Neuronal stem cell (in vitro differentiated cells): ENCODE measurements around the gene FRAS1.

Source experiments
- DNase-seq: peaks from one replicate; pipeline ENCODE4 v3.0.0-alpha.2; 2013; ENCODE audit warnings: low spot score
- H2AFZ ChIP-seq: one replicate; pipeline ENCODE4 v1.6.1; 2013; ENCODE audit warnings: mild to moderate bottlenecking, low read length, inconsistent platforms
- H2AK5ac ChIP-seq: 2 replicates; pipeline ENCODE4 v1.6.1; 2013; ENCODE audit warnings: low read depth, mild to moderate bottlenecking, inconsistent platforms, low read length, moderate library complexity, mixed read lengths
- H2BK120ac ChIP-seq: 2 replicates; pipeline ENCODE4 v1.6.1; 2013; ENCODE audit warnings: low read depth, mild to moderate bottlenecking, inconsistent platforms, low read length, moderate library complexity, mixed read lengths
- H2BK12ac ChIP-seq: one replicate; pipeline ENCODE4 v1.6.1; 2013; ENCODE audit warnings: low read length, inconsistent platforms
- H2BK15ac ChIP-seq: 2 replicates; pipeline ENCODE4 v1.6.1; 2013; ENCODE audit warnings: mild to moderate bottlenecking, low read length, inconsistent platforms, mixed read lengths
- H2BK5ac ChIP-seq: one replicate; pipeline ENCODE4 v1.6.1; 2013; ENCODE audit warnings: inconsistent platforms, mild to moderate bottlenecking, low read length, moderate library complexity
- H3K14ac ChIP-seq: one replicate; pipeline ENCODE4 v1.6.1; 2013; ENCODE audit warnings: low read length, inconsistent platforms
- H3K18ac ChIP-seq: 2 replicates; pipeline ENCODE4 v1.6.1; 2013; ENCODE audit warnings: low read length, inconsistent platforms
- H3K23ac ChIP-seq: 2 replicates; pipeline ENCODE4 v1.6.1; 2013; ENCODE audit warnings: low read depth, mild to moderate bottlenecking, mixed read lengths, low read length, inconsistent platforms; ENCODE audit not compliant: poor library complexity
- H3K27ac ChIP-seq: replicated peaks from 3 replicates; pipeline ENCODE4 v1.5.1; 2013; ENCODE audit warnings: low read length, inconsistent platforms
- H3K27me3 ChIP-seq, 3 experiments: 2 replicates each; pipeline ENCODE4 v1.6.1; 2013; ENCODE audit warnings: low read length in 3 of 3, mild to moderate bottlenecking in 2 of 3, inconsistent platforms in 1 of 3, low read depth in 1 of 3, mixed read lengths in 1 of 3, moderate library complexity in 1 of 3; ENCODE audit not compliant: control insufficient read depth in 3 of 3, insufficient read depth in 3 of 3
- H3K36me3 ChIP-seq, 2 donors: replicated peaks in 1 of 2; 2 replicates each; pipeline ENCODE4 v1.6.1; 2013; ENCODE audit warnings: low read length in 2 of 2; ENCODE audit not compliant: control insufficient read depth in 2 of 2, insufficient read depth in 2 of 2
- H3K4ac ChIP-seq: 2 replicates; pipeline ENCODE4 v1.6.1; 2013; ENCODE audit warnings: inconsistent platforms, mild to moderate bottlenecking, low read length, moderate library complexity
- H3K4me1 ChIP-seq, 2 donors: 1 replicate in 1 of 2; 2 replicates in 1 of 2; pipeline ENCODE4 v1.6.1; 2013; ENCODE audit warnings: low read length in 2 of 2, low read depth in 1 of 2; ENCODE audit not compliant: control insufficient read depth in 2 of 2, insufficient read depth in 1 of 2
- H3K4me2 ChIP-seq: one replicate; pipeline ENCODE4 v1.6.1; 2013; ENCODE audit warnings: mild to moderate bottlenecking, low read length, inconsistent platforms; ENCODE audit not compliant: insufficient read depth, poor library complexity, severe bottlenecking
- H3K4me3 ChIP-seq, 2 donors: 2 replicates each; pipeline ENCODE4 v1.5.1; 2013; ENCODE audit warnings: low read length in 2 of 2, mild to moderate bottlenecking in 2 of 2, inconsistent platforms in 1 of 2, moderate library complexity in 1 of 2
- H3K79me1 ChIP-seq: one replicate; pipeline ENCODE4 v1.6.1; 2013; ENCODE audit warnings: low read depth, mild to moderate bottlenecking, inconsistent platforms, low read length, moderate library complexity
- H3K9ac ChIP-seq: one replicate; pipeline ENCODE4 v1.6.1; 2013; ENCODE audit warnings: mild to moderate bottlenecking, low read depth, low read length, inconsistent platforms; ENCODE audit not compliant: poor library complexity
- H3K9me3 ChIP-seq, 2 donors: replicated peaks in 1 of 2; 2 replicates each; pipeline versions ENCODE3 to v1.6.1; 2013; ENCODE audit warnings: low read length in 2 of 2, mild to moderate bottlenecking in 2 of 2, inconsistent platforms in 1 of 2, low read depth in 1 of 2, mixed read lengths in 1 of 2, moderate library complexity in 1 of 2; ENCODE audit not compliant: control insufficient read depth in 2 of 2, insufficient read depth in 1 of 2
- H4K8ac ChIP-seq: one replicate; pipeline ENCODE4 v1.6.1; 2013; ENCODE audit warnings: low read depth, mild to moderate bottlenecking, inconsistent platforms, low read length, moderate library complexity
- H4K91ac ChIP-seq: one replicate; pipeline ENCODE4 v1.6.1; 2013; ENCODE audit warnings: low read length, low read depth, mild to moderate bottlenecking, inconsistent platforms; ENCODE audit not compliant: poor library complexity
- WGBS, 2 donors: extraction: QIAGEN DNeasy Blood & Tissue Kit; methylation state at CpG; one replicate each; pipeline ENCODE4 v1.1.7; 2013; ENCODE audit warnings: missing lambda C conversion rate in 2 of 2, mixed read lengths in 1 of 2; ENCODE audit not compliant: insufficient read length in 2 of 2, insufficient replicate concordance in 1 of 2; ENCODE audit errors: extremely low coverage in 2 of 2; 5-methylcytosine and 5-hydroxymethylcytosine counted together

The FRAS1 gene

DNA sequence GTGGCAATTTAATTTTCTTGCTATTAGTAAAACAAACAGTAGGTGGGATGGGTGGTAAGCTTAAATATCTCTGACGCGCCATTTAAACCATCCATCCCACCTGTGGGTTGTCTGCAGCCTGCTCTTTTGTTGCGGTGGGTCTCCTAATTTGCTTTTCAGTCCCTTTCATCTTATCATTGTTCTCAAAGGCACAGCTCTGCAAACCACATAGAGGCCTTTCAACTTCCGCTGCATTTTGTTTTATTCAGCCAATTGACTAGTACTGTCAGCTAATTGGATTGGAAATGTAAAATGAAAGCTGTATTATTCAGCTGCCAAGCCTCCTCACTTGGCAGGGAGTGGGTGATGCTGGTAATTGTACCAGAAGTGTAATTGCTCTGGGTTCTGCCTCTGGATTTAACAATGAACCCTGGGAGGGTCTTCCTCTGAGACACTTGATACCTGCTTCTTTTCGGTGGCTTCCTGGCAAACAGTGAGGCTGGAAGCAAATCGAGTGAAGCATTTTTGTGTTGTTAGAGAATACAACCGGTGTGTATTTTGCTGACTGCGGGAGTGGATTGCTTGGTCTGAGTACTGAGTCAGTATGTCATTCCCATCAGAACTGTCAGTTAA, 165.6 kb downstream of the FRAS1 start:
- Histone ChIP-seq H3K9ac (no peak overlapping the region), H3K4ac (no peak overlapping the region), H2BK5ac (no peak overlapping the region), H2BK15ac (no peak overlapping the region), H2AFZ (peak overlapping the region; percentile 48), H3K23ac (no peak overlapping the region), H2BK12ac (no peak overlapping the region), H3K9me3 (no peaks in the 10 kb centered on the region), H3K36me3 (no peaks in the 10 kb centered on the region), H3K18ac (no peak overlapping the region), H3K4me3 (no peak overlapping the region), H3K27me3 (peaks cover 0 to 6% (median 0%) of the 10 kb centered on the region in 3 experiments), H3K4me2 (no peak overlapping the region), H2AK5ac (no peak overlapping the region), H2BK120ac (no peak overlapping the region), H4K8ac (no peak overlapping the region), H3K4me1 (peaks cover 5 to 11% of the 10 kb centered on the region in 2 donors), H3K79me1 (no peaks in the 10 kb centered on the region), H3K27ac (no peak overlapping the region), H3K14ac (no peak overlapping the region), H4K91ac (no peak overlapping the region)
- peak; percentile 31 for DNase-seq
- WGBS, 2 donors, result no CpG with 5 or more reads among the region's 8 CpGs

- no peak overlapping the region for H3K14ac ChIP-seq
- H4K8ac ChIP-seq, result no peak overlapping the region
- no peak overlapping the region for H2BK15ac ChIP-seq
- H3K79me1 ChIP-seq, result no peaks in the 10 kb centered on the region
- no peak overlapping the region for H2BK5ac ChIP-seq
- H3K4me1 ChIP-seq, result peaks cover 5 to 12% of the 10 kb centered on the region in 2 donors
- H3K27me3 ChIP-seq, result peaks cover 0 to 6% (median 0%) of the 10 kb centered on the region in 3 experiments
- no peak overlapping the region for H2BK12ac ChIP-seq
- no peak overlapping the region for H3K4me2 ChIP-seq
- no peak overlapping the region for H3K4me3 ChIP-seq
- no peak overlapping the region for H3K18ac ChIP-seq
- DNase-seq, result no peak
- no peak overlapping the region for H4K91ac ChIP-seq
- no peak overlapping the region for H2AK5ac ChIP-seq
- no peak overlapping the region for H3K9ac ChIP-seq
- H3K23ac ChIP-seq, result no peak overlapping the region
- H3K4ac ChIP-seq, result no peak overlapping the region
- no CpG with 5 or more reads among the region's 3 CpGs for WGBS, 2 donors
- no peaks in the 10 kb centered on the region for H3K9me3 ChIP-seq
- H2AFZ ChIP-seq, result no peak overlapping the region
- no peak overlapping the region for H3K27ac ChIP-seq
- H3K36me3 ChIP-seq, result no peaks in the 10 kb centered on the region
- H2BK120ac ChIP-seq, result no peak overlapping the region
Observed at GRCh38 chr4:78225236-78225635, 168.1 kb downstream of the FRAS1 start.

DNA sequence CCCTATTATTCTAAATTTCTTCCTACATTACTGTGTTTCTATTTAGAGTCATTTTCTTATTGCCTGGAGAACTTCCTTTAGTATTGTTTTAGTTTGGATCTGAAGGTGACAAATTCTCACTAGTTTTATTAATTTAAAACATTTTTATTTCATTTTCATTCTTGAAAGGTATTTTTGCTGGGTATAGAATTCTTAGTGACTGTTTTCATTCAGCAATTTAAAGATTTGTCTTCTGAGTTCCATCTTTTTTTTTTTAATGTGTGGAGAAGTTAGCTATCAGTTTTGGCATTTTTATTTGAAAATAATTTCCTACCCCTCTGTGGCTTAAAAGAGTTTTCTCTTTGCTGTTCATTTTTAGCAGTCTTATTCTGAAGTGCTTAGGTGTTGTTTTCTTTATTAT, 169.2 kb downstream of the FRAS1 start:
- no peak for DNase-seq
- Histone ChIP-seq H4K8ac (no peak overlapping the region), H2AK5ac (no peak overlapping the region)

GRCh38 chr4:78227411-78228057, 170.4 kb downstream of the FRAS1 start:
- Histone ChIP-seq H3K27me3 (no peaks in the 10 kb centered on the region), H3K4ac (no peak overlapping the region), H2AFZ (no peak overlapping the region), H3K23ac (no peak overlapping the region), H3K4me3 (no peak overlapping the region), H2BK15ac (no peak overlapping the region), H3K18ac (no peak overlapping the region), H4K8ac (no peak overlapping the region), H2BK120ac (no peak overlapping the region), H3K4me2 (no peak overlapping the region), H2BK12ac (no peak overlapping the region), H4K91ac (no peak overlapping the region), H2BK5ac (no peak overlapping the region), H3K4me1 (peaks cover 5 to 8% of the 10 kb centered on the region in 2 donors), H3K36me3 (no peaks in the 10 kb centered on the region), H3K9ac (no peak overlapping the region), H3K9me3 (no peaks in the 10 kb centered on the region), H3K27ac (no peak overlapping the region), H3K79me1 (no peaks in the 10 kb centered on the region), H3K14ac (no peak overlapping the region), H2AK5ac (no peak overlapping the region)
- no CpG with 5 or more reads among the region's 1 CpG for WGBS, 2 donors
- DNase-seq, result no peak

More for the DNA sequence above, 169.2 kb downstream of the FRAS1 start:
- no peak overlapping the region for H3K14ac ChIP-seq
- H3K79me1 ChIP-seq, result no peaks in the 10 kb centered on the region
- H3K9ac ChIP-seq, result no peak overlapping the region
- no peak overlapping the region for H3K27ac ChIP-seq
- no peak overlapping the region for H3K4me3 ChIP-seq
- no peak overlapping the region for H2AFZ ChIP-seq
- no peak overlapping the region for H2BK120ac ChIP-seq
- H4K91ac ChIP-seq, result no peak overlapping the region
- no peak overlapping the region for H3K23ac ChIP-seq
- no peak overlapping the region for H2BK5ac ChIP-seq
- H3K27me3 ChIP-seq, result peaks cover 0 to 6% (median 0%) of the 10 kb centered on the region in 3 experiments
- no peak overlapping the region for H2BK15ac ChIP-seq
- H3K4me1 ChIP-seq, result peaks cover 5 to 12% of the 10 kb centered on the region in 2 donors
- H3K36me3 ChIP-seq, result no peaks in the 10 kb centered on the region
- H3K4ac ChIP-seq, result no peak overlapping the region
- H3K4me2 ChIP-seq, result no peak overlapping the region
- H2BK12ac ChIP-seq, result no peak overlapping the region
- no peaks in the 10 kb centered on the region for H3K9me3 ChIP-seq
- H3K18ac ChIP-seq, result no peak overlapping the region
